EH (cell line): ENCODE results near the gene CCL19.

Source experiments
- DNase-seq: peaks from one replicate; pipeline ENCODE4 v3.0.0-alpha.2; 2015; ENCODE audit warnings: low read depth

The CCL19 gene

DNA sequence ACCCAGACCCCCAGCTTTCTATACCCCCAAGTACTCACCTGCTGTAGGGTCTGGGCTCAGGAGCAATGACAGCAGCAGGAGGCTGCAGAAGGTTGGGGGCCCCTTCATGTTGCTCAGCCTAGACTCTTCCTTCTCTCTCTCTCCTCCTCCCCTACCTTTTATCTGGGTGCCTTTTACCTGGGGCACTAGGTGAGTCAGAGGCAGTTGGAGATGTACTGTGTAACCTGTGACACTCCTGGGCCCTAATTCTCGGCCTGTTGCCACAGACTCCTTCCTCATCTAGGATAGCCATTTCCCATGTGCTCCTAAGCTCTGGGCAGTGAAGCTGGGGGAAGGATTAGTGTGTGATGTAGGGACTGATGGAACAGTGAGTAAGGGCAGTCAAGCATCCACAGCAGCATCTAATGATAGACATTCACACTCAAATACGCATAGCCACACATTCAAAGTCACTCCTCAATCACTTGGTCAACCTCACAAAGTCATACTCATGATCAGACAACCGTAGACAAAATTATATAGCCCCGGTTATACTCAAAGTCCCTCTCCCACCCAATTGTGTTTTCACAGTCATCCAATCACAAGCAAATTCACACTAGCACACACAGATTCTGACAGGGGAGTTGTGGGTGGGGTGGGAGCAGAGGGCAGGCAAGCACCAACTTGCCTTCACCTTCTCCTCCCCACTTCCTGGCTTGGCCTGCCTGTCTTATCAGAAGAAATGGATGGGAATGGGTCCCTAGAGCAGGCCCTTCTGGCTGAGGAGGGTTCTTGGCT is 28.4 kb downstream of the CCL19 start, which contains the start of gene CCL27:
Gene CCL27, minus strand, starts transcription at position 132 of the 777 bp plus-strand sequence. Its CDS starts 24 bp downstream, at position 108.
- no peak for DNase-seq

DNA sequence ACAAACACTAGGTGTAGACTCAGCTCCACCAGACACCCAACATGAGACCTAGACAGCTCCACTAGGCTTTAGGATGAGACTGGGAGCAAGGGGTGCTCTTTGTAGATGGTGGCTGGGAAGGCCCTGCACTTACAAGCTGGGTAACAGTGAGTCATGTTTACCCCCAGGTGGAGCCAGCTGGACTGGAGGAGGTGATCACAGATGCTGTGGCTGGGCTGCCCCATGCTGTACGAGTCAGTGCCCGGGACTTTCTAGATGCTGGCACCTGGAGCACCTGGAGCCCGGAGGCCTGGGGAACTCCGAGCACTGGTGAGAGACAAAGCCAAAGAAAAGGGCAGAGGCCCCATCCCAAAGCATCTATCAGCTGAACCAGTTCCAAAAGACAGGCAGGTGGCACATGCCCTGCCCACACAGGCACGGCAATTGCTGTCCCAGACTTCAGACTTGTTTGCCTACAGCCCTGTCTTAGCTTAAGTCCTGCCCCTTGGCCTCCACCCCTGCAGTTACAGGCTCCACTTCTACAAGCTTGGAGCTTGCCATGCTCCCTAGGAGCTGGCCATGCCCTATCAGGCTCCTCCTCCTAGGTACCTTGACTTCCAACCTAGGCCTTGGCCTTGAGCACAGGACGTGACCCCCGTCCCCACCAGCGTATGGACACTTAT is 31.4 kb downstream of the CCL19 start:
- DNase-seq: no peak

DNA sequence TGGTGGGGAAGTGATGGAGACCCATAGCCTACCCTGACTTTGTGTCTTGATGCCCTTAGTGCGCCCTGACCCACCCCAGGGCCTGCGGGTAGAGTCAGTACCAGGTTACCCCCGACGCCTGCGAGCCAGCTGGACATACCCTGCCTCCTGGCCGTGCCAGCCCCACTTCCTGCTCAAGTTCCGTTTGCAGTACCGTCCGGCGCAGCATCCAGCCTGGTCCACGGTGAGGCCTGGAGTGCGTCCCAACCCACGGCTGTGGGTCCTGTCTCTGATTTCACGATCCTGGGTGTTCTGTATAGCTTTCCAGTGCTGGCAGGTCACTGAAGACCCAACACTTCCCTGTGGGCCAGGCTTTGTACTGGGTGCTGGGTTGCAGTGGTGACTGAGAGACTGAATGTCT is 32.6 kb downstream of the CCL19 start:
- DNase-seq: no peak

DNA sequence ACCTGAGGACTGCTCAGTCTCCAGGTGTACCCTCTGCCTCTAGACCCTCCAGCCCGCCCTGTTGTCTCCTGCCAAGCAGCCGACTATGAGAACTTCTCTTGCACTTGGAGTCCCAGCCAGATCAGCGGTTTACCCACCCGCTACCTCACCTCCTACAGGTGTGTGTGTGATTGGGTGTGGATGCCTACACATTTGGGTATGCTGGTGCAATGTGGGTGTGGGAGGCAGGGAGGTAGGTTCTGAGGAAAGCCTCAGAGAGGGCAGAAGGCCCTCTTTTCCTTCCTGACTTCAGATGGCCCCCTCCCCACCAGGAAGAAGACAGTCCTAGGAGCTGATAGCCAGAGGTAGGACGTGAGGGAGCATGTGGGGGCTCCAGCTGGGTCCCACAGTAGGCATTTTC is 34.1 kb downstream of the CCL19 start:
- DNase-seq: no peak

DNA sequence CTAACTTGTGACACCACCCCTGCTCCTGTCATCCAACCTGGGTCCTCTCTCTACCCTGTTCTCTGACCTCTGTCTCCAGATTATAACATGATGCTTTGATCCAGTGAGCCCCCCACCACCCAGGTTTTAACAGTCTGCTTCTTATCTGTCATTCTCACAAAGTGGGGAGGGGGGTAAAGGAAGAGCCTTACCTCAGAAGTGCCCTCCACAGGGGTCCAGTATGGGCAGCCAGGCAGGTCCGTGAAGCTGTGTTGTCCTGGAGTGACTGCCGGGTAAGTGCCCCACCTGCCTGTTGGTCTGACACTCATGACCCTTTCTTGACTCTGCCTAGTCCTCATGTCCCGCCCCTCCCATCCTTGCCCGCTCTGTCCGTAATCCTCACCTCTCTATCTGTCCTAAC is 35.7 kb downstream of the CCL19 start:
- DNase-seq: no peak

DNA sequence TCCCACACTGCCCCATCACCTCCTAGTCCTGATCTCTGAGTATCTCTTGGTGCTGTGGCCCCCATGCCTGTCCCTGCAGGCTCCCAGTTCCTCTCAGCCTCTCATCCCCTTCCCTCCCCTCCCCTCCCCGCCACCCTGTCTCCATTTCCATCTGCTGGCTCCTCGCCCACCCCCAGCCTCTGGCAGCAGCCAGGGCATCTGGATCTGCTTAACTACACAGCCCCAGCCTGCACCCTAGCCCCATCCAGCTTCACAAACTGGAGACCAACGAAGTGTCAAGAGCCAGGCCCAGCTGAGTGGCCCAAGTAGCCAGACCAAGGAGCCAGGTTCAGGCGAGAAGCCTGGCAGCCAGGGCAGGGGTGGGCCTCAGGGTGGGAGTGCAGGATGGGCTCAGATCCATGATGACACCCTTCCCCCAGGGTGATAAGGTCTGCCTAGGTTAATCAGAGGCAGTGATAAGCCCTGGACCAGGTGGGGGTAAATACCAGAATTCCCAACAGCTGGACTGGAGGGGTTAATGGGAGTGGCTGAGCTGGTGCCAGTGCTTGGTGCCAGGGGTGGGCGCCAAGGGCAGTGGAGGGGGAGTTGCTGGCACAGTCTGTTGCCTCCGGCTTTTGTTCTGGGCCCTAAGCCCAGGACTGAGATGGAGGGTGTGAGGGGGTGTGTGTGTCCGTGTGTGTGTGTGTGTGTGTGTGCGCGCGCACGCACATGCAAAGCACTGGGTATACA is 36.6 kb downstream of the CCL19 start:
- DNase-seq: peak; percentile 84

DNA sequence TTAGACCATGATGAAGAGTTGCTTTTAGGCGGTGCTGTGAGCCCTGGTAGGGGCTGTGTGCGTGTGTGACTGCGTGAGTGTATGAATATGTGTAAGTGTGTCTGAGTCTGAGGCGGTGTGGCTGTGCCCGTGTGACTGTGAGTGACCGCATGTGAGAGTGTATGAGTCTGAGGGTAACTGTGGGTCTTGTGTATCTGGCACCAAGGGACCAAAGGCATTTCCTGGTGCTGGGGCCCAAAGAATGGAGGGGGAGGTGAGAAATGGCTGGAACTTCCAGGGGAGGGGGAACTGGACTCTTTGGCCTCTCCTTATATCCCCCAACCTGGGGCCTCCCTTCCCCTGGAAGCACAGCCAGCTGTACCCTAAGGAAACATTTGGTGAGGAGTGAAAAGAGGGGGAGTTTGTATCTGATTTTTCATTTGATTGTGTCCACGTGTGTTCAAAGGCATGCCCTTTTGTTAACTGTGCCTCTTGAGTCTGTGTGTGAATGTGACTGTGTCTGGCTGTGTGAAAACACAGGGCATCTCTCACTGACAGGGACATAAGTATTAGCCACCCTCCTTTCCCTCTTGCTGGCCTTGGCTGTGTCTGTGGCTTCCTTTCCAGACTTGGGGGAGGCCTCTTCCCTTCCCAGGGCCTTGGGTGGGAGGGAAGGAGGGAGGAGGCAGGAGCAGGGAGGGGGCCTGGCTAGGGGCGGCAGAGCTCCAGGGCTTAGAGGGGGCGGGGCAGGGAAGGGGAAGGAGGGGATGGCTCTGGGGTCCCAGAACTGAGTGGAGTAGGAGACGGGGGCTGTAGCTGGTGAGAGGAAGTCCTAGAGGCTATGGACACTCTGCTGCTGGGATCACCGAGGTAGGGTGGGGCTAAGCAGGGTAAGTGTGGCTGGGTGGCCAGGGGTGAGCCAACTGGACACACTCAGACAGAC is 37.7 kb downstream of the CCL19 start:
- DNase-seq: peak; percentile 74

DNA sequence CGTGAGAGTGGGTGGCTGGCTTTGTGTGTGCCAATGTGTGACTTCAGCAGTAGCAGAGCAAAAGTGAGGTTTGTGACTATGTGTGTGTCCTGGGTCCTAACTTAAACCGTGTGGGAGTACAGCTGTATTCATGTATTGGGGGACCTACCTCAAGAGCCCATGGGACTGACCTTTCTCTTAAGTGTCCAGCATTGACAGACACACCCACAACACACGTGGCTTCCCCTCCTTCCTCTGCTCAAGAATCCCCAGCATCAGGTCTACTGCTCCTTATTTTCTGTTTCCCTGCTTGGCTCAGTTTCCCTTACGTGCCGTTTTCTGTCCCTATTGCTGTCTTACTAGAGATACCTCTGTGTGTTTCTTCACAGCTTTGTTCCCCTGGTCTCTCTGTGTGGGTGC is 38.5 kb downstream of the CCL19 start:
- peak; percentile 31 for DNase-seq

DNA sequence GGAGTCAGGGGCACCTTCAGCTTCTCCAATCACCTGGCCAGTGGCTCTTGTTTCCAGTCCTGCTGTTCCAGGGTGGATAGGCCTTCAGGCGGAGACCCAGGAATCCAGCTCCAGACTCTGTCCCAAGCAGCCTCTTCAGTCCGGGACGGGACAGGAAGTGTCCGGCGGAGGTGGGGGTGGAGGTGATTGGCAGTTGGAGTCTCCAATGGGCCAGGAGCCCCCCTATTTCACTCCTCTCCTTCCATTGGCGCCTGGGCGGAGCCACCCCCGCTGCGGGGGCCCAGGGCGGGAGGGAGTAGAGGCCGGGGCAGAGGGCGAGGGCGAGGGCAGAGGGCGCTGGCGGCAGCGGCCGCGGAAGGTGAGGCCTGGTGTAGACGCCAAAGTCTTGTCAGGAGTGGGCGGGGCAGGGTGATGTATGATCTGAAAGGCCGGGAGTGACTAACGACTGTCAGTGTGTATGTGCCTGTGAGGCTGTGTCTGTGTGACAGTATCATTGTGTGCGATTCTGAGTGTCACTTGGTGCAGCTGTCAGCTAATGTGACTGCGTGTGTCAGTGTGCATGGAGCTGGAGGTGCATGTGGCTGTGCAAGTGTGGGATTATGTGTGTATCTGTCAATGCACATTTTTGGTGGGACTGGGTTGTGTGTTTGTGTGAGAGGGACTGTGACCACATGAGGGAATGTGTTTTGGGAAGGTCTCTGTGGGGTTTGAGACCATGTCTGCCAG is 39.0 kb downstream of the CCL19 start, which contains the start of gene IL11RA:
Gene IL11RA, plus strand, starts transcription at position 310 of the 726 bp plus-strand sequence. CDS start 3,033 bp downstream, outside the sequence.
- peak; percentile 93 for DNase-seq

DNA sequence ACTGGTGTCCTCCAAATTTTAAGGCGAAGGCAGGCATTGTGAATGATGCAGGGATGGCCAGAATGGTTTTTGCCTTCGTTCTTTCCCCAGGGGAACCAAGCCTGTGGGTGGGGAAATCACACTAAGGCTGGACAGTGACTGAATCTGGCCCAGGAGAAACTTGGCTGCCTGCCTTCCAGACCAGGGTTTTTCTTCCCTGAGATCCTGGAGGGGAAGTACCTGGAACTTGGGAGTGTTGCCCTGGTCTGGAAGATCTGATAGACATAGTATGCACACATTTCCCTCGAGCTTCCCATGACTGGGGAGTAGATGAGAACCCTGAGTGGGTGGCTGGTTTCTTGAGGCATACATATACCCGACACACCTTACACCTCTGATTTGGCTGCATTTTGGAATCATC is 39.8 kb downstream of the CCL19 start:
- peak; percentile 39 for DNase-seq

DNA sequence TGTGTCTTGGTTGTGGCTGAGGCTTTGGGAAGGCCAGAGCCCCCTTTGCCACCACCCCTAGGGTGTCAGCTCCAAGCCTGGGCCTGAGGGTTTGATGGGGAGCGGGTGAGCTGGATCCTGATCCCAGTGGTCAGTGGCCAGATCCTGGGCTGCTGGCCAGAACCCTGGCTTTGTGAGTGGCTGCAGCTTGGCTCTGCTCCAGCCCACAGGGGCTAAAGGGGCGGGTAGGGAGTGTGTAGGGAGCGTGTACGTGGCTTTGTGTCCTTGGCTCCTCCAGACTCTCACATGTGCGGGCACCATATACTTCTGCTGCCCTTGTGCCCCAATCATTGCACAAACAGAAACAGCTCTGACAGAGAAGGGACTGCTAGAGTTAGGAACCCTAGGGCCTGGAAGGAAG is 40.3 kb downstream of the CCL19 start:
- DNase-seq: no peak

DNA sequence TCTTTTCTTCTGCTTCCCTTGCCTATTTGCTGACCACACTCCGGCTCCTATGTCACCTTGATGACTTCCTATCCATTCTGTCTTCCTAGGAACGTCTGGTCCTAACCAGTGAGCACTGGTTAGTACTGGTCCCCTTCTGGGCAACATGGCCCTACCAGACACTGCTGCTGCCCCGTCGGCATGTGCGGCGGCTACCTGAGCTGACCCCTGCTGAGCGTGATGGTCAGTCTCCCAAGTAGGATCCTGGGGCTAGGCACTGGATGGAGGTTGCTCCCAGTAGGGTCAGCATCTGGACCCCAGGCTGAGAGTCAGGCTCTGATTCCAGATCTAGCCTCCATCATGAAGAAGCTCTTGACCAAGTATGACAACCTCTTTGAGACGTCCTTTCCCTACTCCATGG is 42.4 kb downstream of the CCL19 start:
- no peak for DNase-seq

DNA sequence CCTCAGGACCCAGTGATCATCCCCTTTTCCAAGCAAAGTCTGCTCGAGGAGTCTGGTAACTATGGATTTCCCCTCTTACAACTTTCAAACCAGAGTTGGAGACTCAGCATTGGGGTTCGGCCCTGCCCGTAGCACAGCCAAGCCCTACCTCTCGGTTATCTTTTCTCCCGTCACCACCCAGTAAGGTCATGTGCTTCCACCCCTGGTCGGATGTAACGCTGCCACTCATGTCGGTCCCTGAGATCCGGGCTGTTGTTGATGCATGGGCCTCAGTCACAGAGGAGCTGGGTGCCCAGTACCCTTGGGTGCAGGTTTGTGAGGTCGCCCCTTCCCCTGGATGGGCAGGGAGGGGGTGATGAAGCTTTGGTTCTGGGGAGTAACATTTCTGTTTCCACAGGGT is 43.4 kb downstream of the CCL19 start:
- DNase-seq: no peak

DNA sequence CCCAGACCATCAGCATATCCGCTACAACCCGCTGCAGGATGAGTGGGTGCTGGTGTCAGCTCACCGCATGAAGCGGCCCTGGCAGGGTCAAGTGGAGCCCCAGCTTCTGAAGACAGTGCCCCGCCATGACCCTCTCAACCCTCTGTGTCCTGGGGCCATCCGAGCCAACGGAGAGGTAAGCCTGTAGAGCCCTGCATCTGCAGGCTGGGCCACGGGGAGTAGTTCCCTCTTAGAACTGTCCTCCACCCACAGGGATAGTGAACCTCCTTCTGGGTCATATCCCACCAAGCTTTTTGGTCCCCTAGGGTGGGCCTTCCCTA is 44.0 kb downstream of the CCL19 start:
- no peak for DNase-seq

DNA sequence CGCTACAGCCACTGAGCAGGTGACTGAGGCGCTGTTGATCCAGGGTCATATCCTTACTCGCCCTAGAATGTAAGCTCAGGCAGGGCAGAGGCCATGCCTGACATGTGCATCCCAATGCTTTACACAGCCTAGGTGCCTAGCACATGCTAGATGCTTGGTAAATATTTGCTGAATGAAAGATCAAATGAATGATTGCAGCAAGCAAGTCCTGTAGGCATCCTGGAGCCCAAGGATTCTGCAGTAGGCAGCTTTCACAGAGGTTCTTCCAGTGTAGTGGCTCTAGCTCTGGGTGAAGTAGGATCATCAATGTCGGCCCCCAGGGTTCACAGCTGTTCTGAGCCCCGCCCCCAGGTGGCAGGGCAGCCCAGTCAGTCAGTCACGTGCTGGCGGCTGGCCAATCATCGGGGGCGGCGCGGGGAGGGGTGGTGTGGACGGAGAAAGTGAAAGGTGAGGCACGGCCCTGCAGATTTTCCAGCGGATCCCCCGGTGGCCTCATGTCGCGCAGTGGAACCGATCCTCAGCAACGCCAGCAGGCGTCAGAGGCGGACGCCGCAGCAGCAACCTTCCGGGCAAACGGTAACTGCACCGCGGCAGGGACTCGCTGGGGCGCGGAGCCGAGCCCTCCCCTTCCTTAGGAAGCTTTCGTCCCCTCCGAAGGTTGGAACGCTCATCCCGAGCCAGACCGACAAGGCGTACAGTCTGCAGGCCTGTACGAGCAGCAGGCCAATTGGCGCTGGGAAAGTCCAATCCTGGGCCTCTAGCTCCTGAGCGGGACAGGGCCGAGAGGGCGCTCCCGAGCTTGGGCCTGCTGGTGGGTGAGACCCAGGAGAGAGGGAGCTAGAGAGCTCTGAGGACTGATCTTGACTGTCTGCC is 44.6 kb downstream of the CCL19 start, which contains the start of gene GALT:
Gene GALT, plus strand, starts transcription at position 465 of the 873 bp plus-strand sequence. Its CDS starts 30 bp downstream, at position 495.
- peak; percentile 86 for DNase-seq

DNA sequence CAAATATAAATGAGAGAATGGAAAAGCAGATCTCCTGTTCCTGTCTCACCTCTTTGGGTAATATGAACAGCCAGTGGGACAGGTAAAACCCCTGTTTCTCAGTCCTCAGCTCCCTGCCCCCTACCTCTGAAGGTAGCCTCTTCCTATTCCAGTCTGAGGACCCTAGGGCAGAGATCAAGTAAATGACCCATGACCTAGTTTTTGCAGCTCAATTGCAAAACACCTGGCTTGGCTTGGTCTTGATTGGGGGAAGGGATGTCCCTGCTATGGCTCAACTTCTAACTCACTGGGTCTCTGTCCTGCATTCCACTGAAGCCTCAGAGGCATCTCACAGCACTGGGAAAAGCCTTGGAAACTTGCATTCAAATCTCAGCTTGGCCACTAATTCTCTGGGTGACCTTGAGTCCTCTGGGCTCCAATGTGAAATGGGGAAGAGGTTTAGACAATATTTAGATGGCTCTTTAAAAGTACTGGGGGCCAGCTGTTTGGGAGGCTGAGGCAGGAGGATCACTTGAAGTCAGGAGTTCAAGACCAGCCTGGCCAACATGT is 46.2 kb downstream of the CCL19 start:
- DNase-seq: no peak

DNA sequence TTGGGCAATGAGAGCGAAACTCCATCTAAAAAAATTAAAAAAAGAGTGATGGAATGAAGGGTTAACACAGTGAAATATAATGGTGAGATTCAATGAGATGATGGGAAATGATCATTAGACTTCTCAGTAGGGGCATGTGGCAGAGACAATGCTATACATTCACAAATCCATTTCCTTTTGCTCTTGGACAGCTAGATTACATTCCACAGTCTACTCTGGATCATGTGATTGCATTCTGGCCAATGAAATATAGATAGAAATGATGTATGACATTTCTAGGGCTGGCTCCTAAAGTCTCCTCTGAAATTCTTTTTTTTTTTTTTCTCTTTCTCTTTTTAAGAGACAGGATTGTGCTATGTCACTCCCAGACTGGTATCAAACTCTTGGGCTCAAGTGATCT is 48.4 kb downstream of the CCL19 start:
- DNase-seq: peak; percentile 35
